HG03378 (cell line): ENCODE measurements around the gene IDH3B.

ENCODE experiments used
- ATAC-seq: cut with Tn5 transposase; IDR thresholded peaks from one replicate; pipeline ENCODE4 v1.9.1; 2021; ENCODE audit warnings: mild to moderate bottlenecking, moderate library complexity; ENCODE audit not compliant: unreplicated experiment

The IDH3B gene

DNA sequence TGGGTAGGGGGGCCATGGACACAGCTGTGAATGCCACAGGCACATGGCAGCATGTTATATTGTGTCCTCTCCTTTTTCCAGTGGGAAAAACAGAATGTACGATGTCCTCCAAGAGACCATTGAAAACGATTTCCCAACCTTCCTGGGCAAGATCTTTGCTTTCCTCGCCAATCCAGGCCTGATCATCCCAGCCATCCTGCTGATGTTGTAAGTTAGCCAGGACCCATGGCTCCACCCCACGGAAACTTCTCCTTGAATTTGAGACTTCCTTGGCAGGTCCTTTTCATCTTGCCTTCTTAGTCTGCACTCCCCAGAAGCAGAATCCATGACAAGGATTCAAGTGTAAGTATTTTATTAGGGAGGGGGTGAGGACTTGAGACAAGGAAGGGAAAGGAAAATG is 39.8 kb downstream of the IDH3B start:
- ATAC-seq = no peak

DNA sequence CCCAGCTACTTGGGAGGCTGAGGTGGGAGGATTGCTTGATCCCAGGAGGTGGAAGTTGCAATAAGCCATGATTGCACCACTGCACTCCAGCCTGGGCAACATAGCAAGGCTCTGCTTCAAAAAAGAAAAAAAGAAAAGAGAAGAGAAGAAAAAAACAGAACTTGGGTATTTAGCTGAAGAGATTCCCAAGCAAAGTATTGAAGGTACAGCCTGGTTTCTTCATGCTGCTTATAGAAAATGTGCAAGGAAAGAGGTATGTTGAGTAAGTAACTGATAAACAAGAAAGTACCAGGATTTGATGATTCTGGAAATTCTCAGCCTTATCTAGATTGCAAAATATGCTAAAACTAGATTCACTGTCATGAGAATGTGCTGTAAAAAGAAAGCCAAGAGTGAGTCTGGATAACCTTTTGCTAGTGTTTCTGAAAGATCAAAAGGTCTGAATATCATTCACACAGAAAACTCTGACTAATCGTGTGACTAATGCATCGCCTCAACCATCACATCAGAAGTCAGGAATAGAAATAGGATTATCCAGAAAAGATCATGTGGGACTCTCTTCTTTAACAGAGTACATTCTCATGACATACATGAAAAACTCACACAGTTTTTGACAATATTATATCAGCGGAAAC is 43.9 kb downstream of the IDH3B start:
- ATAC-seq = no peak

DNA sequence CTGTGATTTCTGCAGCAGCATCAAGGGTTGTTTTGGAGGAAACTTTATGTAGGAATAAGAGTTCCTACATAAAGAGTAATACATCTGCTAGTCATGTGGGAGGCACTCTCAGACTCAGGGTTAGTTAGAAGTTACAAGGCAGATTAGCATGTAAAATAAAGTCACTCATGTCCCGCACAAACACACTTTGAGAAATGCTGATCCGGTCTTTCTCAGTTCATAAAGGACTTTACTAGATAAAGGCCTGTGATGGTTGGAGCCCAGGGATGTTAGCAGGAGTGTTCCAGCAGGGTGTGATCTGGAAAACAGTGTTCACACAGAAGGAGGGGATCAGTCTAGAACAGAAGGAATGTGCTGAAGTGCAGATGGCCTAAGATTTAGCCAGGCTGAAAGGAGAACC is 44.7 kb downstream of the IDH3B start:
- no peak for ATAC-seq

DNA sequence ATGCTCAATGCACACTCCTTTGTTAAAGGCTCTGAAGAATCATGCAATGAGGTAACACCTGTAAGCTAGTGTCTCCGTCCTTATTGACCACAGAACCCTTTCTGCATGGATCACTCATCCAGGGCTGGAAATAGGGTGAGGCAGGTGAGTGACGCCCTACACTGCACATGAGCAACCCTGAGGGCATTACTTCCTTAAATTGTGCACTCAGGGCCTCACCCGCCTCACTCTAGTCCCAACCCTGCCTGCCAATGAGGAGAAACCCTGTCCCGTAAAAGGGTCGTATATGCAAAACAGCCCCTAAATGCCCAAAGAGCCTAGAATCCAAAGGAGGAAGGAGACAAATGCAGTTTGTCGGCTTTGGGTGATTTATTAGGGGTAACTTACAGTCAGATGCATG is 45.2 kb downstream of the IDH3B start:
- no peak for ATAC-seq

DNA sequence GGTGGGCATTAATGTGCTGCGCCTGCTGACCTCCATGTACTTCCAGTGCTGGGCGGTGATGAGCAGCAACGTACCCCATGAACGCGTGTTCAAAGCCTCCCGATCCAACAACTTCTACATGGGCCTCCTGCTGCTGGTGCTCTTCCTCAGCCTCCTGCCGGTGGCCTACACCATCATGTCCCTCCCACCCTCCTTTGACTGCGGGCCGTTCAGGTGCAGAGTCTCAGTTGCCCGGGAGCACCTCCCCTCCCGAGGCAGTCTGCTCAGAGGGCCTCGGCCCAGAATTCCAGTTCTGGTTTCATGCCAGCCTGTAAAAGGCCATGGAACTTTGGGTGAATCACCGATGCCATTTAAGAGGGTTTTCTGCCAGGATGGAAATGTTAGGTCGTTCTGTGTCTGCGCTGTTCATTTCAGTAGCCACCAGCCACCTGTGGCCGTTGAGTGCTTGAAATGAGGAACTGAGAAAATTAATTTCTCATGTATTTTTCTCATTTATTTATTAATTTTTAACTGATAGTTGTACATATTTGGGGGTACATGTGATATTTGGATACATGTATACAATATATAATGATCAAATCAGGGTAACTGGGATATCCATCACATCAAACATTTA is 46.8 kb downstream of the IDH3B start:
- ATAC-seq = no peak

DNA sequence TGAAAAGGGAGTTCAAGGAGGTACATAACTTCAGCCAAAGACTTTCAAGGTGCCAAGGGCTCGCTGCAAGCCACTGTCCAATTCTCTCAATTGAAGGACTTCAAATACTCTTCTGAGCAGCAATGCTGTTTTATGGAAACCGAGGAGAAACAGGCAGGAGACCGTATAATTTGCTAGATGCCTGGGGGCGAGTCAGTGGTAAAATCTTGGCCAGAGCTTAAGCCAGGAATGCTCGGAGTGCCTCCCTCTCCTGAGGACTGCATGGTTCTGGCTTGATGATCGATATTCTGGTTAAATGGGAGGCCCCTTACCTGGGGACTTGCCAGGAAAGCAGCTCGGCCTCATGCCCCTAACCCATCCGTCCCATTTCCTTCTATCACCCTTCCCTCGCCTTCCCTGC is 47.4 kb downstream of the IDH3B start:
- no peak for ATAC-seq

DNA sequence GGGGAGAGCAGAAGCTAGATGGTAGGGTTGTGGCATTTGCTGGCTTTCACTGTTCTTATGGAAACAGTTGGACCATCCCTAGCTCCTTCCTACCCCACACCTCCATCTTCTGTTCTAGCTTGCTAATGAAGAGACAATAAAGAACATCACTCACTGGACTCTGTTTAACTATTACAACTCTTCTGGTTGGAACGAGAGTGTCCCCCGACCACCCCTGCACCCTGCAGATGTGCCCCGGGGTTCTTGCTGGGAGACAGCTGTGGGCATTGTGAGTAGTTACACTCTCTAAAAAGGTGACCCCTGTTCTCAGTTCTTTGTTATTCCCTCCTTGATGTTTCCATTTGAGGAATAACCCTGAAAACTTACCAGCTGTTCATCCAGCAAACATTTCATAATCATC is 51.9 kb downstream of the IDH3B start:
- ATAC-seq = no peak

DNA sequence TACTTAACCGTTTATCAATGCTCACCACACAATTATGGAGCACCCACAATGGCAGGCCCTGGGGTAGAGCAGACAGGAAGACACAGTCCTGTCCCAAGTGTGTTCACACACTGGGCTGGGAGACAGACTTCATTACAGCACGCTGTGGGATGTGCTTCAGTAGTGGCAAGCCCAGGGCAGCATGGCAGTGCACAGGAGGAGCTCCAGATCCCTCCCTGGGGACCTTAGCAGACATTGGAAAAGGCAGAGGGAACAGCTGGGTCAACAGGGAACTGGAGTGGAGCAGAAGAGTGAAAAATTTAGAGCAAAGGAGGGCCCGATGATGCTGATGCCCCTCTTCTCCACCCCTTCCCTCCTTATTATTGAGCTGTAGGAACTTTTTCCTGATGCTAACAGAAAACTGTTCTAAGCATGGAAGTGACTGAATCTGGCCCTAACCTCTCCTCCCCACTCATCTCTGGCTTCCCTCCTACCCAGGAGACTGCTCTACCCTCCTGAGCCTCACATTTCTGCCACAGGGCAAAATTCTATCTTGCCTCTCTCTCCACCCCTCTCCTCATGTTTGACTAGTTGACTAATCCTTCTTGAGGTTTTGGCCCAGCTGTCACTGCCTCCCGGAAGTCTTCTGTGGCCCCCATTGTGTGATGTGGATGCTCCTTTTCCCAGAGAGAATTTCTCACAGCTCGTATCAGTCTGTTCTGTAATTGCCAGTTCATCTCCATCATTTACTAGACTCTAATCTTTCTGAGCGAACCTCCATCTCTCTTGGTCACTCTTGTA is 52.9 kb downstream of the IDH3B start:
- no peak for ATAC-seq

DNA sequence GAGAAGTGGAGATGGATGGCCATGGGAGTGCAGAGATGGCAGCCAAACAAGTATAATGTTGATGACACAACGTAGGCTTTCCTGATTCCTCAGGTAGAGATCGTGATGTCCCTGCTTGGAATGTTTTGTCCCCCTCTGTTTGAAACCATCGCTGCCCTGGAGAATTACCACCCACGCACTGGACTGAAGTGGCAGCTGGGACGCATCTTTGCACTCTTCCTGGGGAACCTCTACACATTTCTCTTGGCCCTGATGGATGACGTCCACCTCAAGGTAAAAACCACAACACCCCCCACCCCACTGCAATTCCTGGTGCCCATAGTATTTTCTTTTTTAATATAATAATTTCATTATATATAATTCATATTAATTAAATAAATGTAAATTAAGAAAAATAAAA is 53.7 kb downstream of the IDH3B start:
- ATAC-seq = no peak
